Heart right ventricle (tissue), 16 donors: ENCODE measurements around the gene TMEM44. TPM values are rescaled to one million over a fixed set of nuclear protein-coding genes. Genes with fewer than 3 reads are reported as not detected.
"Not testable (repeated sequence)": the region's sequence is repeated elsewhere in the genome, so short reads cannot be mapped to it uniquely, and the experiment has no call there.

ENCODE experiments used
- ATAC-seq, 8 donors: fragments of 200-7000 bp; cut with Tn5 transposase; one replicate each; pipeline ENCODE4 v1.9.1; 2020; ENCODE audit warnings: mild to moderate bottlenecking in 8 of 8, moderate library complexity in 8 of 8, moderate number of reproducible peaks in 1 of 8
- DNase-seq, 2 donors: peaks; one replicate each; pipeline ENCODE4 v3.0.0-alpha.2; 2020
- H3K27ac ChIP-seq, 10 donors: fragments of 200-600 bp; sonication (generic) in 2 of 10; one replicate each; pipeline versions ENCODE4 v1.5.0 to v1.8.0; 2020 to 2022; ENCODE audit warnings: mild to moderate bottlenecking in 3 of 10
- H3K27me3 ChIP-seq, 7 donors: fragments of 200-600 bp; one replicate each; pipeline ENCODE4 v1.8.0; 2021 to 2022; ENCODE audit warnings: mild to moderate bottlenecking in 2 of 7
- H3K36me3 ChIP-seq, 9 donors: fragments of 200-600 bp; sonication (generic) in 1 of 9; one replicate each; pipeline versions ENCODE4 v1.5.0 to v1.8.0; 2020 to 2022; ENCODE audit warnings: mild to moderate bottlenecking in 2 of 9
- H3K4me1 ChIP-seq, 9 donors: fragments of 200-600 bp; sonication (generic) in 1 of 9; one replicate each; pipeline versions ENCODE4 v1.5.0 to v1.8.0; 2020 to 2022; ENCODE audit warnings: mild to moderate bottlenecking in 4 of 9
- H3K4me3 ChIP-seq, 10 donors: fragments of 200-600 bp; sonication (generic) in 2 of 10; one replicate each; pipeline versions ENCODE4 v1.5.0 to v1.8.0; 2020 to 2022; ENCODE audit warnings: mild to moderate bottlenecking in 7 of 10, moderate library complexity in 2 of 10
- H3K9me3 ChIP-seq, 11 donors: fragments of 200-600 bp in 10 of 11; sonication (generic) in 2 of 11; one replicate each; pipeline versions ENCODE4 v1.5.0 to v1.8.0; 2013 to 2022; ENCODE audit warnings: mild to moderate bottlenecking in 2 of 11, control low read depth in 1 of 11, moderate library complexity in 1 of 11
- WGBS, 2 donors: extraction: QIAGEN DNeasy Blood & Tissue Kit; methylation state at CpG; one replicate each; pipeline ENCODE4 v1.1.7; 2013; ENCODE audit warnings: inconsistent platforms in 1 of 2; 5-methylcytosine and 5-hydroxymethylcytosine counted together
- intact Hi-C, 10 donors: fragments of 100-400 bp; cut with DNase I; formaldehyde crosslinking; loops; one replicate each; pipeline versions ENCODE4 v1.11.1 to v1.14.2; 2022
- polyA plus RNA-seq, 2 donors: library from polyadenylated mRNA; stranded (reverse); fragments of 200-250 nt; gene quantifications; one replicate each; pipeline ENCODE4 v1.2.3, GENCODE V29; 2013
- total RNA-seq, 10 donors: library from RNA; stranded (reverse); fragmentation: NEBNext Ultra II Directional in 3 of 10; extraction: Animal tissue kit (Norgen Biotek cat#: 25700) in 3 of 10; gene quantifications; one replicate each; pipeline versions ENCODE4 v1.2.1 to v1.2.4, GENCODE V29; 2021 to 2023
- TF ChIP-seq, protein P1 (sequence below), 9 donors: fragments of 200-600 bp; sonication (generic) in 2 of 9; IDR thresholded peaks; one replicate each; pipeline versions ENCODE4 v1.5.0 to v1.8.0; 2021 to 2022; ENCODE audit warnings: antibody characterized with exemption in 9 of 9, mild to moderate bottlenecking in 5 of 9, moderate library complexity in 1 of 9
- donor health status: Arrhythmogenic right ventricular cardiomyopathy.
- donor health status: ischemic (EF 13 %, LVEDD 7.1; RV severe dilation, severe dysfunction).
- donor health status: healthy with polysubstance abuse.
- donor health status: DM: no; HTN: yes; CAD: no.
- donor health status: DM: no; HTN: no; CAD: no.
- donor health status: ischemic (EF 25% LVEDD 6.9; RV normal size, moderate dysfunction).
- donor health status: ischemic (EF 25% LVEDD 5.7; RV mildly dilated, moderate dysfunction).
- donor health status: healthy.
- donor health status: DM: yes; HTN: yes; CAD: no.
- donor health status: Ischemic cardiomyopathy.
- donor health status: ischemic (EF 35%, LVEDD 5.7; RV mildly dilated, moderate dysfunction).
- donor health status: nonischemic (EF 11% LVEDD 7.7; RV severe dilation, severe dysfunction).
- donor health status: DM: yes; HTN: yes; CAD: no.
- donor health status: PGD.
- donor health status: ischemic (EF 29% LVEDD 5.4; RV normal size, mild dysfunction).
- donor health status: nonischemic (EF 23%, LVEDD 6.1; RV moderate dilation, normal function).

TMEM44 gene
- total and polyA plus RNA-seq, 12 donors = 3.1 to 21.9 (median 5.1) TPM

DNA sequence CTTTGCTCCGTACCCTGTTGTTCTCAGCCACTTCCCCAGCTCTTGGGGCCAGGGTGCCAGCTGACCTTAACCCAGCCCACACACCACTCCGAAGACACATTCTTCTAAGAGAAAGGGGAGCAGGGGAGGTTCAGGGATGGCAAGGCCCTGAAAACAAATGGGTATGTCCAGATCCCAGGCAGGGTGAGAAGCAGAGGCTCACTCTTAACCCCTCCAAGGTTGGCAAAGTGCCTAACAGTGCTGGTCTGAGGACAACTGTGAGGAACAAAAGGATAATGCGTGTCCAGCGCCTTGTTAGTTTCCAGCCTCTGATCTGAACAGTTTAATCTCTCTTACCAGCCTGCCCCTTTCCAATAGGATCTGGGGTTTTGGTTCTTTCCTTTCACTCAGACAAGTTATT, 1.5 kb downstream of the TMEM44 start:
- H3K27ac ChIP-seq = no peak overlapping the region
- H3K36me3 ChIP-seq = peaks cover 0 to 27% (median 0%) of the 10 kb centered on the region in 9 donors
- no peak overlapping the region for H3K4me3 ChIP-seq
- intact Hi-C loops = no loop called here
- DNase-seq (no peak), ATAC-seq (no peak)
- H3K27me3 ChIP-seq = no peaks in the 10 kb centered on the region
- TF ChIP-seq, protein P1, sequence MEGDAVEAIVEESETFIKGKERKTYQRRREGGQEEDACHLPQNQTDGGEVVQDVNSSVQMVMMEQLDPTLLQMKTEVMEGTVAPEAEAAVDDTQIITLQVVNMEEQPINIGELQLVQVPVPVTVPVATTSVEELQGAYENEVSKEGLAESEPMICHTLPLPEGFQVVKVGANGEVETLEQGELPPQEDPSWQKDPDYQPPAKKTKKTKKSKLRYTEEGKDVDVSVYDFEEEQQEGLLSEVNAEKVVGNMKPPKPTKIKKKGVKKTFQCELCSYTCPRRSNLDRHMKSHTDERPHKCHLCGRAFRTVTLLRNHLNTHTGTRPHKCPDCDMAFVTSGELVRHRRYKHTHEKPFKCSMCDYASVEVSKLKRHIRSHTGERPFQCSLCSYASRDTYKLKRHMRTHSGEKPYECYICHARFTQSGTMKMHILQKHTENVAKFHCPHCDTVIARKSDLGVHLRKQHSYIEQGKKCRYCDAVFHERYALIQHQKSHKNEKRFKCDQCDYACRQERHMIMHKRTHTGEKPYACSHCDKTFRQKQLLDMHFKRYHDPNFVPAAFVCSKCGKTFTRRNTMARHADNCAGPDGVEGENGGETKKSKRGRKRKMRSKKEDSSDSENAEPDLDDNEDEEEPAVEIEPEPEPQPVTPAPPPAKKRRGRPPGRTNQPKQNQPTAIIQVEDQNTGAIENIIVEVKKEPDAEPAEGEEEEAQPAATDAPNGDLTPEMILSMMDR (IDR thresholded peaks at IDR 0.05) = no peak
- 95 to 96% methylated on average over 4 of the region's 4 CpGs for WGBS, 2 donors
- no peaks in the 10 kb centered on the region for H3K9me3 ChIP-seq
- peaks cover 0 to 14% (median 8%) of the 10 kb centered on the region in 9 donors for H3K4me1 ChIP-seq

DNA sequence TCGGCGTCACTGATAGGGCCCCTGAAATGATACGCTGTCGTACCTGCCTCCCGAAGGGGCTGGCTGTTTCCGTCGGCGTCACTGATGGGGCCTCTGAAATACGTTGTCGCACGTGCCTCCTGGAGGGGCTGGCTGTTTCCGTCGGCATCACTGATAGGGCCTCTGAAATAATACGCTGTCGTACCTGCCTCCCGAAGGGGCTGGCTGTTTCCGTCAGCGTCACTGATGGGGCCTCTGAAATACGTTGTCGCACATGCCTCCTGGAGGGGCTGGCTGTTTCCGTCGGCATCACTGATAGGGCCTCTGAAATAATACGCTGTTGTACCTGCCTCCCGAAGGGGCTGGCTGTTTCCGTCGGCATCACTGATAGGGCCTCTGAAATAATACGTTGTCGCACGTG, 2.5 kb downstream of the TMEM44 start:
- H3K9me3 ChIP-seq, DNase-seq, H3K4me3 ChIP-seq, intact Hi-C loops, H3K27ac ChIP-seq, H3K27me3 ChIP-seq, ATAC-seq: not testable (repeated sequence)
- 94 to 95% methylated on average over 27 to 29 of the region's 29 CpGs for WGBS, 2 donors
- Histone ChIP-seq H3K4me1 (peaks cover 0 to 14% (median 8%) of the 10 kb centered on the region in 9 donors), H3K36me3 (peaks cover 0 to 36% (median 0%) of the 10 kb centered on the region in 9 donors)

DNA sequence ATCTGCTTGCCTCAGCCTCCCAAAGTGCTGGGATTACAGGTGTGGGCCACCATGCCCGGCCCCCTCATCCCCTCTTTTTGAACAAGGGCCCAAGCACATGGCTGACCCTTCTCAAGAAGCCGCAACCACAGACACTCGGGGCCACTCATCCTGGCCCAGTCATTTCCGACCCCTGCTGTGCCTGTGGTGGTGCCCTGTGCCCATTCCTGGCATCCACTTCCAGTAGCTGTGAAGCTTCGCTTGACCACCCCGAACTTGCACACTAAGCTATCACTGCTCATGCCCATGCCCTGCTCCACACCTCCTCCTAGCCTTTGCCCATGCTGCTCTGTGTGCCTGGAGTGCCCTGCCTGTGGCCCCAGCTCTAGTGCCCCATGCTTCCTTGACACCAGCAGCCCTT, 8.3 kb downstream of the TMEM44 start:
- no peak overlapping the region for H3K4me3 ChIP-seq
- 98 to 99% methylated on average over 6 of the region's 6 CpGs for WGBS, 2 donors
- no peaks in the 10 kb centered on the region for H3K9me3 ChIP-seq
- ATAC-seq (no peak), DNase-seq (no peak)
- H3K36me3 ChIP-seq = peaks cover 0 to 73% (median 0%) of the 10 kb centered on the region in 9 donors
- TF ChIP-seq, protein P1 (IDR thresholded peaks at IDR 0.05) = no peak
- H3K27me3 ChIP-seq = no peaks in the 10 kb centered on the region
- peaks cover 0 to 6% (median 0%) of the 10 kb centered on the region in 9 donors for H3K4me1 ChIP-seq
- no peak overlapping the region for H3K27ac ChIP-seq
- intact Hi-C loops = loop anchor here in 1 of 10 donors (10.0 kb wide), 1 partner anchor 290 kb away; no protein-coding TSS in a partner anchor

DNA sequence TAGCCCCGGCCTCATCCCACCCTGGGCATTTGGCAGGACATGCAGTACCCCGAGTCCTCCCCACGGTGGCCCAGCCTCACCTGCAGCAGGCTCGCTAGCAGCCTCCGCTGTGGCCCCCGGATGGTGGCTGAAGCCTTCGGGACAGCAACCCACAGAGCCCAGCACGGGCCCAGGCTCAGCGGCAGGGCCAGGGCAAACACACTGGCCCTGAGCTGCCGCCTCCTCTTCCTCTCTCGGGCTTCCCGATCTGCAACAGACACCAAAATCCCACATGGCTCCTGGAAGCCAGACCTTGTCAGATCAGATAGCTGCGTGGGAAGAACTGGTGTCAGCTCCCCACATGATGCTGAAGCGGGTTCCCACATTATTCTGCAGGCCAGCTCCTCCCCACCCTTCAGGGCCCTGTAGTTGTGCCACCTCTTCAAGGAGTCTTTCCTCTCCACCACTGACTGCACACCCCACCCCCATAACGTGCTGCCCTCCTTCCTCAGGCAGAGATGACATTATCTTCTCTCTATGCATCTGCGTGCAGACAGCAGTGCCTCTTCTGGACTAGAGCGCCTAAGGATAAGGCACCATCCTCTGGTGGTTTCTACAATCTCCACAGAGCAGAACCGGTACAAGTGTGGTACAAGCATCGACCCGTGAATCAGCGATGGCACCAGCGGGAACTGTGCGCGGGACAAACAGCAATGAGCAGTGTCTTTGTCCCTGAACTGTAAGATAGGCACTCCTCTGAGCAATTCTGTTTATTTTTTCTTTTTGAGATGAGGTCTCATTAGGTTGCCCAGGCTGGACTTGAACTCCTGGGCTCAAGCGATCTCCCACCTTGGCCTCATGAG, 9.5 kb downstream of the TMEM44 start:
- Histone ChIP-seq H3K4me1 (peaks cover 0 to 6% (median 0%) of the 10 kb centered on the region in 9 donors), H3K27me3 (no peaks in the 10 kb centered on the region), H3K4me3 (no peak overlapping the region), H3K27ac (no peak overlapping the region), H3K36me3 (peaks cover 0 to 73% (median 0%) of the 10 kb centered on the region in 9 donors), H3K9me3 (no peaks in the 10 kb centered on the region)
- intact Hi-C loops = loop anchor here in 1 of 10 donors (10.0 kb wide), 1 partner anchor 289 kb away; no protein-coding TSS in a partner anchor
- TF ChIP-seq, protein P1 (IDR thresholded peaks at IDR 0.05) = no peak
- WGBS, 2 donors = 92% methylated on average over 25 of the region's 25 CpGs
- no peak for ATAC-seq
- DNase-seq = no peak
